Cerebellar nuclear complex (tissue), 1 donor: ENCODE measurements around the gene ARAP1.

Experiments
- DNase-seq, 2 experiments: peaks; one replicate each; lab custom pipeline; 2025; lab: John Stamatoyannopoulos, UW

Gene ARAP1

DNA sequence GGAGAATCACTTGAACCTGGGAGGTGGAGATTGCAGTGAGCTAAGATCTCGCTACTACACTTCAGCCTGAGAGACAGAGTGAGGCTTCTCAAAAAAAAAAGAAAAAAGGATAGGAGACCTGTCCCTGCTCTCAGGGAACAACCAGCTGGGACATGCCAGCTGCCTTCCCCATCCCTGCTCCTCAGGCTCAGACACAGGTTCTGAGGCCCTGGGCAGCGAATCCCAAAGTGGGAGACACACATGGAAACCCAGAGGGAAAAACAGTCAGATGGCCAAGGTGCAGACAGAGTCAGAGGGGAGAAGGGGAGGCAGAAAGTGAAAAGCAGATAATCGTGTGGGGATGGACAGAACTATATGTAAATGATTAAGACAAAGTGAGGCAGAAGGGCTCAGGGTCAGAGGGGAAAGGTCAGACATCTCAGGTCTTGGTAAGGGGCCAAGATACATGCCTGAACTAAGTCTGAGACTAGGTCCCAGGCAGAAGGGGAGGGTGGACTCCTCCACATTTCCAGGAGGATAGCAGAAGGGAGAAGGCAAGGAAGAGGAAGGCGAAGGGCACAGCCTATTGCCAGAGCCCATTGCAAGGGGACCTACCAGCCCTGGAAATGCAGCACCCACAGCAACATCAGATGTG, 27.4 kb upstream of the ARAP1 start:
- DNase-seq = no peak

DNA sequence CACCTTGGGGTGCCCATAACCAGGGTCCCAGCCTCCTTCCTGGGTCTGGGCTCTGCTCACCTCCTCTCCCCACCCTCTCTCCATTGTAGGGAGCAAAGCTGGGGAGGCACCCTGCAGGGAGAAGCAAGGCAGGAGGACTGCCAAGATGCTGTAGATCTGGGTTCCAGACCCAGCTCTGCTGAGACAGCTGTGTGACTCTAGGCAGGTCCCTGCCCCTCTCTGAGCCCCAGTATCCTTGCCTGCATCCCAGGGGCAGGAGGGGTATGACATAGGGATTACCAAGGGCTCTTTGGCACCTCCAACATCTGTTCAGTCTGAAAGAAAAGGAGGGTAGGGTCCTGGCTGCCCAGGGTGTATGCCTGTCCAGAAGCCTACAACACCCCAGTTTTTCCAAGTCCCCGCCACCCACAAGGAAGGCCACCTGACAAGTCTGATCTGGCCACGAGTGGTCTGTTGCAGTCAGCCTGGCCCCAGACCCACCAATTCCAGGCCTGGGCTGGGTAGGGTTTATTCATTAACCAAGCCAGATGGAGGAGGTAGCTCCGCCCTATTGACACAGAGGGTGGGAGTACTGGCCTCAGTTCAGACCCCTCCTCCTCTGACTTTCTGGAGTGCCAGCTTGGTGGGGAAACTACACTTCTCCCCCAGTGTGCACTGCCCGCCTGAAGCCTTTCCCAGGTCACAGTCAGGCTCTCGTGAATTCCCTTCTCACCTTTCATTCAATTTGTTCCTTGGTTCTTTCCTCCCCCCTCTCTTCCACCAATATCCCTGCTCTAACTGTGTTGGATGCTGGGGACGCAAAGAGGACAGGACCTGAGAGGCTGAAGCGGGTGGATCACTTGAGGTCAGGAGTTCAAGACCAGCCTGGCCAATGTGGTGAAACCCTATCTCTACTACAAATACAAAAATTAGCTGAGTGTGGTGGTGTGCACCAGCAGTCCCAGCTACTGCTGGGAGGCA, 26.6 kb upstream of the ARAP1 start:
- no peak for DNase-seq

DNA sequence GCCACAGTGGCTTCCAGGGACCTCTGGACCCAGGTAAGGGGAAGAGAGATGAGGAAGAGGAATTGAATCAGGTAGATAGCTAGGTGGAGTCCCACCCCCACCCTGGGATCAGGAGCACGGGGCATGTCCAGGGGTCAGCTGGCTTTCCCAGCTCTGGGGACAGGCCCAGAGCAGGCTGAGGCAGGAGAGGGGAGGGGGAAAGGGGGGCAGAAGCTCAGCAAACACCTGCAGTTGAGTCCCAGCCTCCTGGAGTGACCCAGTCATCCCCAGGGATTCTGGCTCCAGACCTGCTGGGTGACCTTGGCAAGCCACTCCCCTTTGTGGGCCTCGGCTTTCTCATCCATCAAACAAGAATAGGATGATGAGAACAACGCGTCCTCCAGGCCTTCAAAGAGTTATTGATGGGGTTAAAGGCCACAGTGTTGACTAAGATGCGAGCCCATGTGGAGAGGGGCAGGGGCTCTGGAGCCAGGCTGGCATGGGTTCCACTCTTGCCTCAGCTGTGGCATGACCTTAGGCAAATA, 25.6 kb upstream of the ARAP1 start:
- no peak for DNase-seq

DNA sequence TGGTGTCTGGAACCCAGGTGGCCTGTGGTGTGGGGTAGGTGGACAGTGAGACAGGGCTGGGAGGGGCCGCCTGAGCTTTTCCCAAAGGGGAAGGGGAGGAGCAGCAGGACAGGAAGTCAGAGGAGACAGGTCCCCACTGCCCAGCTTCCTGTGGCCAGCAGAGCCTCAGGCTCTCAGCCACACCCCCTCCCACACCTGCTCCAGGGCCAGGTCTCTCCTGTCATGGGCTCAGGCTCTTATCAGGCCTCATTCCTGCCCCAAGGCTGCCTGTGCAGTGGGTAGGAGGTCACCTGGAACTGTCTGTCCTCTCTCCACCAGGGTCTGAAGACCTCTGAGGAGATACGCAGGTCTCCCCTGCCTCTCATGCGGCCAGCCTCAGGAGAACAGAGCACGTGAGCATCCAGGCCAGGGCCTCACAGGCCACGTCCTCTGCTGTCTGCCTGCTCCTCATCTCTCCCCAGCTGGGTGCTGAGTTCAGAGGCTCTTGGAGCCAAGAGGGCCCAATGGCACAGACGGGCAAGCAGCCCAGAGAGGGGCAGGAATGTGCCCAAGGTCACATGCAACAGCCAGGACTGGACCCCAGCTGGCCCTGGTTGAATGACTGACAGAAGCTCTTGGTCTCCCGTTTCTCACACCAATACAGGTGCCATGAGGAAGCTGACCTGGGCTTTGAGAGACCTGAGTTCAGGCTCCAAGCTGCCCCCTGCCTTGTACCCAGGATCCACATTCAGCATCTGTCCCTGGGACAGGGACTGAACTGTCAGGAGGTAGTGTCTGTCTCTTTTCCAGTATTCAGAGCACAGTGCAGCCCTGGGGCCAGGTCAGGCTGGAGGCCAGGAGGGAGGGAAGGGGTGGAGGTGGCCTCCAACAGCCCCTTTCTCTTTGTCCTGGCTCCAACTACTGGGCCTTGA, 24.9 kb upstream of the ARAP1 start:
- DNase-seq = no peak

DNA sequence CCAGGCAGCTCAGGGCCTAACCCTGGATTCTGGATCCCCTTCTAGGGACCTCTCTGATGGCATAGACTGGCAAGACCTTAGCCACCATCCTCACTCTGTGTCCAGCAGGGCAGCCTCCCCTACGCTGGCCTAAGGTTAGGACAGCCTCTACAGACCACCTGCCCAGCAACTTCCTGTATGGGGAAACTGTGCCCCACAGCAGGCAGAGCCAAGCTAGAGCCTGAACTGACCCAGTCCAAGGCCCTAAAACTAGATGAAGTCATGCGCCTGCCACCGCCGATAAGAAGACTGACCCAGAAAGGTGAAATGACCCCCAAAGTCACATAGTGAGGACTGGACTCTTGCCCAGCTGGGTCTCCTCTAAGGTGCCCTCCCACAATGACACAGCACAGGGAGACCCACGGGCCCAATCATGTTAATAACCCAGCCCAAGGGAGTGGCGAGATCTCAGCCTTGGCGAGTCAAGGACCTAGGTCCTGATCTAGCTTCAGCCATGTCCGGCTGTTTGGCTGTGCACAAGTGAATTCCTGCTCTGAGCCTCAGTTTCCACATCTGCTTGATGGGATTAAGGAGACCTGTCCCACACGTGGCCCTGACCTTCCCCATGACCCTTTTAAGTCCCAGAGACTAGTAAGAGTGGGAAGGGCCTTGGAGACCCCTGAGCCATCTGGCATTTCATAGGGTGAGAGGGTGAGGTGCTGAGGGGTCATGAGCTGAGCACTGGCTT, 24.1 kb upstream of the ARAP1 start:
- no peak for DNase-seq

DNA sequence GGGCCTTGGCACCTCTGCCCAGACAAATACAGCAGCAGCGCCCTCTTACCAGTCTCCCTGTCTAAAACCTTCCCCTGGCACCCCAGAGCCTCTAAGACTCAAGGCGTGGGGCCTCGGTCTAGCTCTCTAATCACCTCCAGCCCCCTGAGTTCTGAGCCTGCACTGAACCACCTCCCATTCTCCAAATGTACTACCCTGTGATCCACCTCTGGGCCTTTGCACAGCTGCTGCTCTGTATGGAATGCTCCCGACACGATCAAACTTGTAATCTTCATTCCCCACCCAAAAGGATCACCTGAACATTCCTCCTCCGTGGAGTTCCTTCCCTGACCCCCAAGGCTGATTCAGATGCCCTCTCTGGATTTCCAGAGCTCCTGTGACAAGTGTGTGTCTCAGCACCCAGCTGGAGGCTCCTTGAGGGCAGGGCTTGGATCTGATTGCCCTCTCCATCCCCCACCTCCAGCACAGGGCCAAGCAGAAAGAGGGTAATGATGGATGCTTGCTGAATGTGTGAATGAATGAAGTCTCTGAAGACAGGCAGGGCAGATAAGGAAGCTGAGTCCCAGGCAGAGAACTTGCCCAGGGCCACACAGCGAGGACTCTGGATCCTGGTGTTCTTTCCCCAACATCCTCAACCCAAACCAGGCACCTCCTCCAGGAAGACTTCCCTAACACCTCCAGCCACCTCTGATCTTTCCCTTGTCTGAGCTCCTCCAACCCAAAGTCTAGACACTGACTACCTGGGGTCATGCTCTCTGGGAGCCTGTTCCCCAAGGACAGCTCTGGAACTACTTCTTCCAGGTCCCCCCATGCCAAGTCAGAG, 23.3 kb upstream of the ARAP1 start:
- no peak for DNase-seq

DNA sequence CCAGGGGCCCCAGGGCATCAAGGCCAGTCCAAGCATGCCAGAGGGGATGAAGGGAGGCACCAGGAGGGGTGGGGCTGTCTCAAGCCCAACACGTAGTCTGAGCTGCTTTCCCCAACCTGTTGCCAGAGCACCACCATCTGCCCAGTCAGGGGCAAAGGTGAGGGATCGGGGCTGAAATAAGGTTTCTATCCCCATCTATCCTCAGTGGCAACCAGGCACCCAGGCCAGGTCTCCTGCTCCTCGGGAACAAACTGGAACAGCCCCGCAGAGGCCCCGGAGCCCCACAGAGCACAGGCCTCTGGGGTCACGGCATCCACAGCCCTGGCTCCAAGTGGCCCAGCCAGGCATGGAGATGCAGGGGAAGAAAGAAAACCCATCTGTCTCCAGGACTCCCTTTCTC, 22.3 kb upstream of the ARAP1 start:
- DNase-seq = no peak

DNA sequence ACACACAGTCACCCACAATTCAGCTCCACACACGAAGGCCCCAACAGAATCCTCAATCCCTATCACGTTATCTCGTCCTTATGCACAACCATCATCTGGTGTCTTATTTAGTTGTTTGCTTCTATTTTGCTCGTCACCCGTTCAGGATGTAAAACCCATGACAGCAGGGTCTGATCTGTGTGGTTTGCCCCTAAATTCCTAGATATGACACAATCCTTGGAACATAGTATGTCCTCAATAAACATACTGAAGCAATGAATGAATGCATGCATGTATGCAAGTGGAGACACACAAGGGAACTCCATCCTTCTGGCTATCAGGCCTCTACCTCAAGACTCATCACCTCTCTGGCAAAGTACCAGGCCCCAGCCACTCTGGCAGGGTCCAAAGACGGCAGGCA, 21.5 kb upstream of the ARAP1 start:
- no peak for DNase-seq

DNA sequence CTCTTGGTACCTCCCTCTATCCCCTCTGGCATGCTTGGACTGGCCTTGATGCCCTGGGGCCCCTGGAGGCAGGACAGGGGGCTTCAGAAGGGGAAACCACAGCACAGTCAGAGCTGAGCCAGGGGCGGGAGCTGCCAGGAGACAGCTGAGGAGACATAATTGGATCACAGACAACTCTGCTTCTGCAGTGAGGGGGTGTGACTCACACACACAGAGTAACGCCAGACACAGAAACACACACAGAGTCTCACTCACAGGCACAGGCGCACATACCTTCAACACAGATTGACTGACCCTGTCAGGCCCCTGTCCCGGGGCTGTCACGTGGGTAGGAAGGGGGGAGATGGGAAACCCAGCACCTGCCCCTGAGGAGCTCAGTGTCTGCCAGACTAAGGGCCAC, 21.1 kb upstream of the ARAP1 start:
- no peak for DNase-seq

DNA sequence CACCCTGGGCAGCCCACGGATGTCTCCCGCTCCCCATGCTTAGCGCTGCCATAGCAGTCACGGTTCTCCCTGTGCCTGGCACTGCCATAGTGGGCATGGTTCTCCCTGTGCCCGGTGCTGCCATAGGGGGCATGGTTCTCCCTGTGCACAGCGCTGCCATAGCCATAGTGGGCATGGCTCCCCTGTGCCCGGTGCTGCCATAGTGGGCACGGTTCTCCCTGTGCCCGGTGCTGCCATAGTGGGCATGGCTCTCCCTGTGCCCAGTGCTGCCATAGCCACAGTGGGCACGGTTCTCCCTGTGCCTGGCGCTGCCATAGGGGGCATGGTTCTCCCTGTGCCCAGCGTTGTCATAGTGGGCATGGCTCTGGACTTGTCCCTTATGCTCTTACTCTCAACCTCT, 19.9 kb upstream of the ARAP1 start:
- DNase-seq = no peak

DNA sequence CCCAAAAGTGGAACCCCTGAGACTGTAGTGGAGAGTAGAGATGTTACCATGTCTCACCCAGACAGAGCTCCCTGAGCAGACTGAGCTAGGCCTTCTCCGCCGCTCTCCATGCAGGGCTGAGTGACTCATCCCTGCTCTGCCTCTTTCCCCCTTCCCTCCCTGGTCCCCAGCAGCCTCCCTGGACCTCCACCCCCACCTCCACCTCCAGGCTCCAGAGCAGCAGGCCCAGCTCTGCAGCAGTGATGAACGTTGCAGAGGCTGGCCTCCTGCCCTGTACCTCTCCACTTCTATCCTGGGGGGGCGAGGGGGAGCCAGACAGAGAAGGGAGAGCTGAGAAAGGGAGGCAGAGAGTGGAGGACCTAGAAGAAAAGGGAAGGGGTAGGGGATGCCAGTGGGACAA, 19.3 kb upstream of the ARAP1 start:
- DNase-seq = no peak

DNA sequence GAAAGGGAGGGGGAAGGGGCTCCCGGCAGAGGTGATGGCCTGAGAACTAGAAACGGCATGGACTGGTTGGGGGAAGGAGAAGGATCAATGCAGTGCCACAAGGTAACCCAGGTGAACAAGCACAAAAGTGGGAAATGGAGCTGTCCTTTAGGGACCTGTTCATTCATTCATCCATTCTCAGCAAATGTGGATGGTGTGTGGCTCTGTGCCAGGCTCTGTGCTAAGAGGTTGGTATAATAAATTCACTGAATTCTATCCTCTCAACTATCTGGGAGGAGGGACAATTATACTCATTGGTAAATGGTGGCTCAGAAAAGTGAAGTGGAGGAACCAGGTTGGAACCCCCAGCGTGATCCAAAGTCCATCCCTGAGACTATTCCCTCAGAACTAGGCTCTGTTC, 18.6 kb upstream of the ARAP1 start:
- DNase-seq = no peak

DNA sequence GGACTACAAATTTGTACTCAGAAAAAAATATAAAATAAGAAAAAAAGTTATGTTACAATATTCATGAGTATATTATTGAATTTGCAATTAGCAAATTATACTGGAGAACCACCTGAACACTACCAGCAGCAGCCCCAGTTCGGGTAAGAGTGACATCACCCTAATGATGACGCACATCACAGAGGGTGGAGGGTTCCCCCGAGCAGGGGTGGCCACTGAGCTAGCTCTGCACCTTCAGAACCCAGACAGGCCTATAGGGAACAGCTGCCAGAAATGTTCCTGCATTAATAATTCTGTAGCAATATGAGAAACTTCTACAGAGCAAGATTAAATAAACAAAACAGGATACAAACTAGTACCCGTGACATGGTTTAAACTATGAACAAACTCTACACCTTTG, 17.5 kb upstream of the ARAP1 start:
- DNase-seq = no peak

DNA sequence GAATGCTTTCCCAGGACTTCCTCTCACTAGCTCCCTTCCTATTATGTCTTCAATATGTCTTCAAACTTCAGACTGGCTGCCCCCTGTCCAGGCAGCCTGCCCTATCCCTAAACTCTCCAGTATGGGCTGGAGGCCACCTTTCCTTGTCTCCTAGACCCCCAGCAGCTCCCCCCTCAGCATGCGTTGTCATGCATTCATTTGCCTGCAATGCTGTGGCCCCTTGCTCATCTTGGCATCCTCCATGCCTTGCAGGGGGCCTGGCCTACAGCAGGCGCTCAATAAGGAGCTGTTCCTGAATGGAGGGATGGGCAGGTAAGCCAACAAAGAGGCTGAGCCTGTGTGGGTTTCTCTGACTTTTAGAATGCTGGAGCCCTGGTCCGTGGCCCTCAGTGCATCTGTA, 16.4 kb upstream of the ARAP1 start:
- DNase-seq = no peak

DNA sequence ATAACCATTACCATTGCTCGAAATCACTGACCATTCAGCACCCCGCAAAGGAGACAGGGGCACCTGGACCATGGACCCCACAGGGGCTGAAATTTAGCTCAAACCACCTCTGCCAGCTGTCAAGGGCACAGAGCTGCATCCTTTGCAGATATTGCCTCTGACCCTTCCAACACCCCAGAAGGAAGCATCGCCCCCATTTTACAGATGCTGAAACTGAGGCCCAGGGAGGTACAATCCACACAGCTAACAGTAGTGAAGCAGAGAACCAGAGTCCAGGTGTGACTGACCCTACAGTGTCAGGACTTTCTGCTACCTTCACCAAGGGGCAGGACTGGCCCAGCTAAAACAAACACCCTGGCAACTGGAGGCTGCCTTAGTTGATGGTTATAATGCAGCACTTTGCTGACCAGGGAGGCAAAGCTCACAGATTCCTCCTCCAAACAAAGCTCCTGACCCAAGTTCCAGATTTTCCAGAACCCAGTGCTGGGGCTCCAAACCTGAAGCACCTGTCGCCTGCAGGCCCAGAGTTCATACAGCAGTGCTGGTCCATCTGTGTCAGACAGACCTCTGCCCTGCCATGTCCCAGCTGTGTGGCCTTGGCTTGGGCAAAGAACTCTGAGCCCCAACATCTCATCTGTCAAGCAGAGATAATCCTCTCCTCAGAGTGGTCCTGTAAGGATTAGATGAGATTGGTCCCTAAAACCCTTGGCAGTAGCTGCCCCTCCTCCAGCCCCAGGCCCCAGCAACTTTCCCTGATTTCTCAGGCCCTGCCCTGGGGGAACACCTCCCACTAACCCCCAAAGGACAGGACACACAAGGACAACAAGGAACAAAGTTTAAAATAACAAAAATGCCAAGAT, 15.2 kb upstream of the ARAP1 start:
- DNase-seq = no peak

DNA sequence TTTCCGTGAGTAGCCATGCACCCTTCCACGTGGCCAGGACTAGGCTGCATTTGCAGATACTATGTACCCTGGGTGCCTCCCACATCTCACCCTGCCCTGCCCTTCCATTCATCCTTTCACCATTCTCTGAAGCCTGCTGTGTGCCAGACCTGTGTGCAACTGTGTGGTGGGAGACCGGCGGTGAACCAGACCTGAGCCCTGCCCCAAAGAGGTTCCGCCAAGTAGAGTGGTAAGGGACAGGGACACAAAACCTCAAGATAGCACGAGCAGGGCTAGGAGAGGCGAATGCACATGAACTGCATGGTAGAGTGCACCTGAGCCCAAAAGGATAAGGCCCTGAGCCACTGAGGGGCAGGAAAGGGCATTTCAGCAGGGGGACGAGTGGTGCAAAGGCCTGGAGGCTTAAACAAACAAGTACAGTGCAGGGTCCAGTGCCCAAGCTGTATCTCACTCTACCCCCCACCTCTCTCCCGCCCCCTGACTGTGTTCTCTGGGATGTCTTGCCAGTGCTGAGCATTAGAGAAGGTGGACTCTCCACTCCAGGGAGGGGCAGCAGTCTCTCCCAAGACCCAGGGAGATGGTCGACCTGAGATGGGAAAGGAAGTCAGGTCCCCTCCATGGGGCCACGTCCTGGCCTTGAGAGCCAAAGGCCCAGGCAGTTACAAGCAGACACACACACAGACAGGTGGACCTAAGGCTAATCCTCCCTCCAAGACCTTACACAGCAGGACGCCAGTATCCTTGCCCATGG, 14.1 kb upstream of the ARAP1 start:
- DNase-seq = no peak

DNA sequence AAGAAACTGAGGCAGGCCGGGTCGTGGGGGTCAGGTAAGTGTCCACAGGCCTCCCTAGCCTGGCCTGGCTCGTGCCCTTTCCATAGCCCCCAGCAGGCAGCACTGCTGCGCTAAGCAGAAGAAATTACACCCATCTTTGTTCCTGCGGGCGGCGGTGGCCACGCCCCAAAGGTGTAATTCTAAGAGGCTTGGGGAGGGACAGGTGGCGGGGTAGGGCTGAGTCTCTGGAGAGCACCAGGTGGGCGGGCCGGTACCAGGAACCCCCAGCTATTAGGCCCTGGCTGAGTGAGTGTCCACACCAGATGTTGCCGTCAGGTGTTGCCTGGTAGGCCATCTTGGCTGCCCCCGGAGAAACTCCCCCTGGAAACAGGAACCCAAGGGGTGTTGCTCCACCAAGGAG, 12.3 kb upstream of the ARAP1 start:
- DNase-seq = no peak

DNA sequence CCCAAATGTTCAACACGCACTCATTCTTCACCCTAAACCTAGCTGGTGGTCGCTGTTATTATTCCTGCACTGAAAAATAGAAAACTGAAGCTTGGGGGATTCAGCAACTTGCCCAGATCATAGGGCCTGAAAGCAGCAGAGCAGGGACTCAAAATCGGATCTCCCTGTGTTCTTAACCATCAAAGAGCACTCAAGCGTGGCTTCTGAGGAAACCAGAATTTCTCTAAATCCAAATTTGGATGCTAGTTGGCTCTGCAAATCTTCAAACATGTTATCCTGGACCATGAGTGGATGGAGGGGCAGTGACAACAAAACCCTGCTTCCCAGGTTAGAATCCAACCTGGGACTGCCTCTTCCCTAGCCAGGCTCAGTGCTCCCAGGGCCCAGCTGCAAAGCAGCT, 11.6 kb upstream of the ARAP1 start:
- DNase-seq = no peak
